Measurements from ENCODE around the gene CALN1.
"Not testable (repeated sequence)": the region's sequence is repeated elsewhere in the genome, so short reads cannot be mapped to it uniquely, and the experiment has no call there.

Gene CALN1

GRCh38 chr7:71846160-71846559 lies 566.0 kb downstream of the CALN1 start:
- DNase-seq = no peak

GRCh38 chr7:71843676-71844075 lies 568.5 kb downstream of the CALN1 start:
- no peak for DNase-seq

- no peak for DNase-seq
These were observed 569.4 kb downstream of the CALN1 start for GRCh38 chr7:71842786-71843185.

- no peak for DNase-seq
These were observed 569.8 kb downstream of the CALN1 start for GRCh38 chr7:71842381-71842780.

GRCh38 chr7:71835056-71835455 lies 577.1 kb downstream of the CALN1 start:
- no peak for DNase-seq

GRCh38 chr7:71829515-71829914 lies 582.6 kb downstream of the CALN1 start:
- DNase-seq = no peak

- DNase-seq = no peak
These were observed 583.8 kb downstream of the CALN1 start for GRCh38 chr7:71828361-71828760.

- no peak for DNase-seq
These were observed 586.0 kb downstream of the CALN1 start for GRCh38 chr7:71826141-71826540.

- DNase-seq = no peak
These were observed 588.0 kb downstream of the CALN1 start for GRCh38 chr7:71824006-71824760.

GRCh38 chr7:71822406-71822805 lies 589.7 kb downstream of the CALN1 start:
- DNase-seq = not testable (repeated sequence)

GRCh38 chr7:71817916-71818315 lies 594.2 kb downstream of the CALN1 start:
- no peak for DNase-seq

GRCh38 chr7:71808115-71808514 lies 604.0 kb downstream of the CALN1 start:
- DNase-seq = no peak

- no peak for DNase-seq
These were observed 607.9 kb downstream of the CALN1 start for GRCh38 chr7:71804256-71804655.

GRCh38 chr7:71801976-71802375 lies 610.2 kb downstream of the CALN1 start:
- DNase-seq = no peak

GRCh38 chr7:71800321-71800720 lies 611.8 kb downstream of the CALN1 start:
- DNase-seq = no peak

GRCh38 chr7:71795410-71795809 lies 616.7 kb downstream of the CALN1 start:
- no peak for DNase-seq

- DNase-seq = no peak
These were observed 618.9 kb downstream of the CALN1 start for GRCh38 chr7:71793251-71793650.

- DNase-seq = no peak
These were observed 624.6 kb downstream of the CALN1 start for GRCh38 chr7:71787513-71787912.

GRCh38 chr7:71785216-71785615 lies 626.9 kb downstream of the CALN1 start:
- no peak for DNase-seq

GRCh38 chr7:71784781-71785180 lies 627.4 kb downstream of the CALN1 start:
- no peak for DNase-seq

GRCh38 chr7:71784180-71784579 lies 628.0 kb downstream of the CALN1 start:
- DNase-seq = no peak

- no peak for DNase-seq
These were observed 628.4 kb downstream of the CALN1 start for GRCh38 chr7:71783779-71784178.

- no peak for DNase-seq
These were observed 630.1 kb downstream of the CALN1 start for GRCh38 chr7:71782051-71782450.

- DNase-seq = no peak
These were observed 631.9 kb downstream of the CALN1 start for GRCh38 chr7:71780282-71780681.

- DNase-seq = no peak
These were observed 634.9 kb downstream of the CALN1 start for GRCh38 chr7:71777278-71777677.

Data from activated CD4-positive, alpha-beta T cell treated with anti-CD3 and anti-CD28 coated beads, Interleukin-2, amount 50 U/mL, for 48 hours (primary cell).